ENCODE measurements around the gene LSM2. TPM values are rescaled to one million over a fixed set of nuclear protein-coding genes. Genes with fewer than 3 reads are reported as not detected.

LSM2 gene
- total RNA-seq, 2 donors from 2014 or later: 106 to 119 TPM

- no peaks in the 10 kb centered on the region for H3K9me3 Mint-ChIP-seq
- H3K27me3 ChIP-seq (ENCODE audit: control insufficient read depth, insufficient read depth, low read length, poor library complexity, severe bottlenecking): no peaks in the 10 kb centered on the region
- H3K27ac Mint-ChIP-seq: peak overlapping the region; percentile 61
- no peaks in the 10 kb centered on the region for H3K27me3 Mint-ChIP-seq (ENCODE audit: insufficient read depth)
- no peak overlapping the region for H3K27ac ChIP-seq (ENCODE audit: low read depth, low read length)
- no peak overlapping the region for H3K9ac ChIP-seq (ENCODE audit: extremely low read depth, low read length, poor library complexity, severe bottlenecking)
- H3K4me3 Mint-ChIP-seq: no peak overlapping the region
- H3K4me1 Mint-ChIP-seq: no peaks in the 10 kb centered on the region
- TF ChIP-seq CTCF (conservative IDR thresholded peaks at IDR 0.05): peak; percentile 25
- DNase-seq: no peak
- H3K36me3 ChIP-seq (ENCODE audit: control insufficient read depth, insufficient read depth, low read length): peaks cover 12% of the 10 kb centered on the region
- WGBS, 2 experiments (ENCODE audit: insufficient coverage in 1 of 2, insufficient read length in 1 of 2): 90 to 100% methylated on average over 1 to 4 of the region's 4 CpGs
- H3K9me3 ChIP-seq (ENCODE audit: control insufficient read depth, low read length): no peaks in the 10 kb centered on the region
- no peak overlapping the region for H3K4me3 ChIP-seq (ENCODE audit: low read length)
- no peaks in the 10 kb centered on the region for H3K4me1 ChIP-seq (ENCODE audit: control insufficient read depth, insufficient read depth, low read length)
- H3K36me3 Mint-ChIP-seq (ENCODE audit: low read depth): peaks cover 5% of the 10 kb centered on the region
Measured at GRCh38 chr6:31775184-31775583, 31.6 kb downstream of the LSM2 start.

GRCh38 chr6:31771992-31772358 is 34.8 kb downstream of the LSM2 start:
- Histone ChIP-seq H3K36me3 (ENCODE audit: control insufficient read depth, insufficient read depth, low read length) (no peaks in the 10 kb centered on the region), H3K9me3 (ENCODE audit: control insufficient read depth, low read length) (no peaks in the 10 kb centered on the region), H3K9ac (ENCODE audit: extremely low read depth, low read length, poor library complexity, severe bottlenecking) (no peak overlapping the region), H3K27ac (ENCODE audit: low read depth, low read length) (no peak overlapping the region), H3K4me1 (ENCODE audit: control insufficient read depth, insufficient read depth, low read length) (no peaks in the 10 kb centered on the region), H3K4me3 (ENCODE audit: low read length) (no peak overlapping the region), H3K27me3 (ENCODE audit: control insufficient read depth, insufficient read depth, low read length, poor library complexity, severe bottlenecking) (no peaks in the 10 kb centered on the region)
- no peak overlapping the region for H3K27ac Mint-ChIP-seq
- no peaks in the 10 kb centered on the region for H3K36me3 Mint-ChIP-seq (ENCODE audit: low read depth)
- H3K27me3 Mint-ChIP-seq (ENCODE audit: insufficient read depth): no peaks in the 10 kb centered on the region
- H3K4me1 Mint-ChIP-seq: no peaks in the 10 kb centered on the region
- WGBS, 2 experiments (ENCODE audit: insufficient coverage in 1 of 2, insufficient read length in 1 of 2): 94 to 100% methylated on average over 1 to 4 of the region's 4 CpGs
- TF ChIP-seq CTCF (conservative IDR thresholded peaks at IDR 0.05): no peak
- no peak overlapping the region for H3K4me3 Mint-ChIP-seq
- no peak for DNase-seq
- H3K9me3 Mint-ChIP-seq: no peaks in the 10 kb centered on the region

GRCh38 chr6:31770860-31771259 is 35.9 kb downstream of the LSM2 start:
- H3K9me3 Mint-ChIP-seq: no peaks in the 10 kb centered on the region
- Histone ChIP-seq H3K4me3 (ENCODE audit: low read length) (no peak overlapping the region), H3K27ac (ENCODE audit: low read depth, low read length) (no peak overlapping the region), H3K9ac (ENCODE audit: extremely low read depth, low read length, poor library complexity, severe bottlenecking) (no peak overlapping the region), H3K36me3 (ENCODE audit: control insufficient read depth, insufficient read depth, low read length) (no peaks in the 10 kb centered on the region), H3K27me3 (ENCODE audit: control insufficient read depth, insufficient read depth, low read length, poor library complexity, severe bottlenecking) (no peaks in the 10 kb centered on the region), H3K9me3 (ENCODE audit: control insufficient read depth, low read length) (no peaks in the 10 kb centered on the region), H3K4me1 (ENCODE audit: control insufficient read depth, insufficient read depth, low read length) (no peaks in the 10 kb centered on the region)
- no peak for TF ChIP-seq CTCF (conservative IDR thresholded peaks at IDR 0.05)
- no peak for DNase-seq
- 90 to 100% methylated on average over 2 of the region's 2 CpGs for WGBS, 2 experiments (ENCODE audit: insufficient coverage in 1 of 2, insufficient read length in 1 of 2)
- H3K36me3 Mint-ChIP-seq (ENCODE audit: low read depth): no peaks in the 10 kb centered on the region
- H3K27ac Mint-ChIP-seq: no peak overlapping the region
- H3K4me1 Mint-ChIP-seq: peaks cover 7% of the 10 kb centered on the region
- H3K27me3 Mint-ChIP-seq (ENCODE audit: insufficient read depth): no peaks in the 10 kb centered on the region
- no peak overlapping the region for H3K4me3 Mint-ChIP-seq

Data from endodermal cell (in vitro differentiated cells).